Bronchial epithelial cell (primary cell): ENCODE results near the gene GRK6. TPM values are rescaled to one million over a fixed set of nuclear protein-coding genes. Genes with fewer than 3 reads are reported as not detected.
A peak's percentile ranks its signal among the peaks of the same experiment; 100 is the strongest.
"Not testable (repeated sequence)": the region's sequence is repeated elsewhere in the genome, so short reads cannot be mapped to it uniquely, and the experiment has no call there.

Experiments
- DNase-seq: peaks from one replicate; pipeline ENCODE4 v3.0.0-alpha.2; 2010; ENCODE audit warnings: low read depth
- FAIRE-seq: peaks from 2 replicates; lab custom pipeline; 2011; peaks lifted over from hg19 to GRCh38; lab: Jason Lieb, UNC
- H3K27me3 ChIP-seq: 2 replicates; pipeline ENCODE4 v1.5.1; 2011; ENCODE audit warnings: low read length; ENCODE audit not compliant: control insufficient read depth, insufficient read depth
- H3K36me3 ChIP-seq: 2 replicates; pipeline ENCODE4 v1.5.1; 2011; ENCODE audit warnings: low read length; ENCODE audit not compliant: control insufficient read depth, insufficient read depth
- H3K4me3 ChIP-seq: 2 replicates; pipeline ENCODE4 v1.5.1; 2011; ENCODE audit warnings: mild to moderate bottlenecking, low read depth, low read length, control low read depth
- CTCF ChIP-seq: IDR thresholded peaks from 2 replicates; pipeline ENCODE4 v1.5.1; 2011; ENCODE audit warnings: mild to moderate bottlenecking, moderate library complexity, low read length, control low read depth, inconsistent platforms; ENCODE audit not compliant: insufficient read depth, severe bottlenecking
- total RNA-seq: library from RNA; depleted of rRNA; stranded (reverse); fragments of >200 nt; gene quantifications from 2 replicates; pipeline ENCODE4 v1.2.1, GENCODE V29; 2014

Gene GRK6
- total RNA-seq, 1 donor from 2014 or later: 22.9 TPM

GRCh38 chr5:177483042-177483441 lies 56.6 kb downstream of the GRK6 start:
- H3K4me3 ChIP-seq: no peak overlapping the region
- H3K27me3 ChIP-seq: no peaks in the 10 kb centered on the region
- no peak for FAIRE-seq
- DNase-seq: no peak
- H3K36me3 ChIP-seq: peaks cover 38% of the 10 kb centered on the region
- TF ChIP-seq CTCF: no peak

- Histone ChIP-seq H3K27me3 (no peaks in the 10 kb centered on the region), H3K36me3 (peaks cover 45% of the 10 kb centered on the region), H3K4me3 (no peak overlapping the region)
- FAIRE-seq (peak; percentile 91), DNase-seq (no peak)
- no peak for TF ChIP-seq CTCF
Measured at GRCh38 chr5:177483994-177484901, 57.8 kb downstream of the GRK6 start.

- no peak for FAIRE-seq
Measured at GRCh38 chr5:177484902-177485549, 58.5 kb downstream of the GRK6 start.

GRCh38 chr5:177485753-177486152 lies 59.3 kb downstream of the GRK6 start:
- H3K36me3 ChIP-seq: peaks cover 57% of the 10 kb centered on the region
- not testable (repeated sequence) for FAIRE-seq, H3K27me3 ChIP-seq, DNase-seq, H3K4me3 ChIP-seq

More at GRCh38 chr5:177484902-177485549, 58.5 kb downstream of the GRK6 start:
- Histone ChIP-seq H3K4me3 (no peak overlapping the region), H3K36me3 (peaks cover 52% of the 10 kb centered on the region), H3K27me3 (no peaks in the 10 kb centered on the region)
- no peak for TF ChIP-seq CTCF
- DNase-seq: no peak

- FAIRE-seq: no peak
- no peak for TF ChIP-seq CTCF
- peaks cover 61% of the 10 kb centered on the region for H3K36me3 ChIP-seq
- H3K27me3 ChIP-seq: no peaks in the 10 kb centered on the region
- no peak for DNase-seq
- no peak overlapping the region for H3K4me3 ChIP-seq
Measured at GRCh38 chr5:177486256-177486655, 59.8 kb downstream of the GRK6 start.

GRCh38 chr5:177487144-177487543 lies 60.7 kb downstream of the GRK6 start:
- DNase-seq (no peak), FAIRE-seq (peak; percentile 76)
- TF ChIP-seq CTCF: no peak
- peaks cover 61% of the 10 kb centered on the region for H3K36me3 ChIP-seq
- no peak overlapping the region for H3K4me3 ChIP-seq
- H3K27me3 ChIP-seq: no peaks in the 10 kb centered on the region
